GM21737 (cell line): ENCODE results near the gene DCAF4L1.

Experiments used
- ATAC-seq: cut with Tn5 transposase; IDR thresholded peaks from one replicate; pipeline ENCODE4 v1.9.1; 2021; ENCODE audit warnings: mild to moderate bottlenecking, moderate library complexity; ENCODE audit not compliant: unreplicated experiment

Gene DCAF4L1

DNA sequence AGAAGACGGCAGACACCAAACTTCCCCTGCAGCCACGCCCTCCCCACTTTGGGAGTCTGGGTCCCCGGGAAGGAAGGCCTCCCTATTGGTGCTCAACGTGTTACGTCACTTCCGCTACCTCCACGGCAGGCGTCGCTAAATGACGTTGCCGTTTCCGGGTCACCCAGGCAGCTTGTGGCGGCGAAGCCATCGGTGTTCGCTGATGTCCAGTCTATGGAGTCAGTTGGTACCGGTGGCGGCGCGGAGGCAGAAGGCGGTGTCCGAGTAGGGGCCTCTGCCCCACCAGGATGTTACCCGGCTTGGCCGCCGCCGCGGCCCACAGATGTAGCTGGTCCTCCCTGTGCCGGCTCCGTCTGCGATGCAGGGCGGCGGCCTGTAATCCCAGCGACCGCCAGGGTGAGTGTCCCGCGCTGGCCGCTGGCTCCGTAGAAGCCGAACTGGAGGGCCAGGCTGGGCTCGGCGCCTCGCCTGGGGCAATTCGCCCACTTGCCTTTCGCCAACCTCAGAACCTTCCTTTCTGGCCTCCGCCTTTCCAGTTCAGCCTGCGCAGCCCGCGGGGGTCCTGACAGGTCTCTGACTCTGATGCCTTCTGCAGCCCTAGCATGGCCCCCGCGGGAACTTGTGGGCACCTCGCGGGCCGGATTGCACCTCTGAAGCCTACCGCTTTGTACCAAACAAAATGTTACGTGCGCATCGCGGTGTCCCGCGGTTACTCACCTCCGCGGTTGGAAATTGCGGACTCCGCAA is 9.0 kb downstream of the DCAF4L1 start, which contains the start of gene SLC30A9:
SLC30A9 (plus strand) TSS at position 166 of the 747 bp plus-strand sequence; CDS start at position 288, 122 bp downstream.
- ATAC-seq: peak; percentile 99

DNA sequence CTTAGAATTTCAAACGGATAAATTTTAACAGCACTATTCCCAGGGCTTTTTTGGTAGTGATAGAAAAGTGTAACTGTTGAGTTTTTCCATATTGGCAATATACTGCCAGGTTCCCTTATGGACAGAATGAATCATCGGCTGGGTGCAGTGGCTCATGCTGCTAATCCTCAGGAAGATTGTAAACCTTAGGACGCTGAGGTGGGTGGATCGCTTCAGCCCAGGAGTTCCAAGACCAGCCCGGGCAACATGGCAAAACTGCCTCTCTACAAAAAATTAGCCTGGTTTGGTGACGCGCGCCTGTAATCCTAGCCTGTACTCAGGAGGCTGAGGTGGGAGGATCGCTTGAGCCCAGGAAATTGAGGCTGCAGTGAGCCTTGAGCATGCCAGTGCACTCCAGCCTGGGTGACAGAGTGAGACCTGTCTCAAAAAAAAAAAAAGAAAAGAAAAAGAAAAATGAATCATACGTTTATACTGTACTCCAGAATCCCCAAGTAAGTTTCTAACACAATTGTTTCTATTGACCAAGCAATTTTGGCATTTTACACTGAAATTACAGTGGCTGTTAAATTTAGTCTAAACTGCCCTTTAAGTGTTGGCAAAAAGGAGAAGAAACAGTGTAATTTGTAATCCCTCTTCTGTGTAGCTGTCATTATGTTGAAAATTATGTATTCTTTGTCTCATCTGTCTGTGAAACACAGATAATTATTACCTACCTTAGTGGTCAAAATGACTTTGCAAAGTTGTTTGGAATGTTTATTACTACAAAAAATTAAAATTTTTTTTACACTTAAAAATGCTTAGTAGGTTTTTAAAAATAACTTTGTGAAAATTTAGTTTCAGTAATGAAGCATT is 10.6 kb downstream of the DCAF4L1 start:
- ATAC-seq: no peak

DNA sequence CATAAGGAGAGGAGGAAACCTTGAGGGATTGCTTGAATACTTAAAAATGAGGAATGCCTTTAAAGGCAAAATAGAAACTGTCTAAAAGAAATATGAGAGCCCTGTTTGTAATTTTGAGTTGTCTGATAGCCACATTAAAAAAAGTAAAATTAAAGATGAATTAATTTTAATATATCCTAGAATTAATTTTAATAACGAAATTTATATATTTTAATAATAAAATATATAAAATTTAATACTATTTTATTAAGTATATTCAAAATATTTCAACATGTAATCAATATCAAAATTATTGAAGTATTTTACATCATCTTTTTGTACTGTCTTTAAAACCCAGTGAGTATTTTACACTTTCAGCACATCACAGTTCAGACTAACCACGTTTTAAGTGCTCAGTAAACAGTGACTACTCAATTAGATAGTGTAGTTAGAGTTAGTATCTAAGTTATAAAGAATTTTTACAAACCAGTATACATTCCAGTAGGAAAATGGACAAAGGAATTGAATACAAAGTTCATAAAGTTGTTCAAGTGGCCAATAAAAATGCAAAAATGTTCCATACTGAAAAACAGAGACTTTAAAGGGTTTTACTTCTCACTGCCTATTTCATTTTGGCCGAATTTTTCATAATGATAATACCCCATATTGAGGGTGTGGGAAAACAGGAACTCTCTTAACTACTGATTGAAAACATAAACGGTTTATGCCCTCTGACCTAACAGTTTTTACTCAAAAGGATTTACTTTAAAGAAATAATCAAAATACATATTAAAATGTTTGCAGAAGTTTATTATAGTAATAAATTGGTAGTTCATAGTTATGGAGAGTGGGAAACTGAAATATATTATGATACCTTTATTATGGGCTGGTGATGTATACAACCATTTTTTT is 11.7 kb downstream of the DCAF4L1 start:
- no peak for ATAC-seq

DNA sequence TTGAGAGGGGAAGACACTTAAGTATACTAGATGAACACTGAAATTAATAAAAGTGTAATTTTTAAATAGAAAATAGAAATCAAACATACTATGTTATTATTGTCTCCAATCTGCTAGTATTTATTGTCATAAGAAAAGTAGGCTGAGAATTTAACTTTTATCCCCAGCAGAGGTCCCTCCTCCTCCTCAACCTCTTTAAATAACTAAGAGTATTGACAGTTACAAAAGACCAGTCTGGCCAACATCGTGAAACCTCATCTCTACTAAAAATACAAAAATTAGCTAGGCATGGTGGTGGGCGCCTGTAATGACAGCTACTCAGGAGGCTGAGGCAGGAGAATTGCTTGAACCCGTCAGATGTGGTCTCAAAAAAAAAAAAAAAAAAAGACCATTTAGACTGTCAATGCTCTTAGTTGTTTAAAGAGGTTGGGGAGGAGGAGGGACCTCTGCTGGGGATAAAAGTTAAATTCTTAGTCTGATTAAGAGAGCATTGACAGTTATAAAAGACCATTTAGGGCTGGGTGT is 13.0 kb downstream of the DCAF4L1 start:
- ATAC-seq: no peak

DNA sequence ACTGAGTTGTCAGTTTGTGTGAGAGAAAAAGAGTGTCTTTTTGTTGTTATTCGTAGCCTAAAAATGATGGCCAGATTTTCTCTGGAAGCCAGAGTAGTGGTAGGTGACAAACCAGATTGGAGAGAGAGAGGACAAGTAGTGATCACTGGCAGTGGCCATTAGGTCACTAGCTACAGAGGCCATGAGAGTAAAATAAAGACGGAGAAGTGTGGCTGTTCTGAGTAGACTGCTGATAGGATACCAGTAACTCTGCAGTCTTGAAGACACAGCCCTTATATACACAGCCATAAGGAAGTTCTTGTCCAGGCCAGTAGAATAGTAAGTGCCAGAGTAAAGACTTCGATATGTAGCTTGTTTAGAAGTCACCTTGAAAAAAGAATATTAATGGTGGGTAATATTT is 16.5 kb downstream of the DCAF4L1 start:
- no peak for ATAC-seq

DNA sequence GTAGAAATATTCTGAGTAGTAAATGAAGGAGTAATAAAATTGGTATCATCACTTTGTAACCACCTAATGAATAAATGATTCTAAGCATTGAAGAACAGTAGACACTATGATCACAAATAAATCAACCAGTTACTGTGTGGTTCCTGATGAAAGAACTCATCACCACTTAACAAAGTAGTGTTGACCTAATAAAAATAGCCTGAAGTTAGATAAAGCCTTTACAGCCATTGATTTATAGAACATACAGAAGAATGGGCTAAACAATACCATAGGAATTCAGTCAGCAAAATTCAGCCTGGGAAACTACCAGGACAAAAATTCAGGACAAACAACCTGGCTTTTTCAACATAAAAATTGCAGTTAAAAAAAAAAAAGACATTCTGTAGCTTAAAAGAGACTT is 17.8 kb downstream of the DCAF4L1 start:
- no peak for ATAC-seq

GRCh38 chr4:42008011-42008786 is 26.6 kb downstream of the DCAF4L1 start:
- no peak for ATAC-seq

DNA sequence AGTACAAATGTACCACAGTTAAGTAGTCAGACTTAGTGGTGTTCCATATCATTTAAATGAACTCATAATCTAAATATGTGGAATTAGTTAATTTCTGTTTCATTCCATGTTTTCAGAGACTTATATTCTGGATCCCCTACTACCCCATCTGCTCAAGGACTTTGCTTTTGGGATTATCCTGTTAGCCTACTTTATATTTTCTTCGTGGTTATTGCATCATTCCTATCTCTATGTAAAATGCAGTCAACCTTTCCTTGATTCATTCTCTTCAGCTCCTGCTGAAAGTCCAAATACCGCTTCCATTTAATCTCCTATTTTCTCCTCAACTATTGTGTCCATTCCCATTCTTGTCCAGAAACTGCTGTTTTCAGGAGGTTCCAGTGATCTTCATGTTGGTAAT is 33.9 kb downstream of the DCAF4L1 start:
- ATAC-seq: no peak

DNA sequence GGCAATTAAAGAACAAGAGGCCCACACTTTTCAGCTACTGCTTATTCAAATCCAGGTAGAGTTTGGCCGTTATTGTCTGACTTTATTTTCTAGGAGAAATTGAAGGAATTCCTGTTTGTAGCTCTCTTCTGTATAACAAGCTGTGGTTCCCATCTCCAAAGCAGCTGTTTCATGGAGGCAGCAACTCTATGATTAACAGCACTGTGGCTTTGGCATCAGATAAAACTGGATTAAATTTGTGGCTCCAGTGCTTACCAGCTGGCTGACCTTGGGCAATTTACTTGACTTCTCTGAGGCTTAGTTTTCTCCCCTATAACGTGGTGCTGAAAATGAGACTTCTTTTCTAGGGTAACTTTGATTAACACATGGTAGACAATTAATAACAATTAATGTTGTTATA is 36.9 kb downstream of the DCAF4L1 start:
- ATAC-seq: no peak
